OCI-LY3 (cell line): Measurements from ENCODE around the gene ASPA.

Experiments
- H2AFZ ChIP-seq: fragments of 200-600, 300-600 bp; shearing (Covaris generic); 2 replicates; pipeline ENCODE4 v1.6.0; 2014; ENCODE audit warnings: antibody characterized with exemption, low read depth, low read length
- H3K27ac ChIP-seq: fragments of 200-600, 300-600 bp; sonication (generic); 2 replicates; pipeline ENCODE4 v1.5.1; 2014; ENCODE audit warnings: mild to moderate bottlenecking, low read length, moderate library complexity, mixed read lengths
- H3K27me3 ChIP-seq: fragments of 200-600, 300-600 bp; sonication (generic); 2 replicates; pipeline ENCODE4 v1.6.1; 2014; ENCODE audit warnings: low read depth, low read length, mixed read lengths
- H3K36me3 ChIP-seq: fragments of 200-600, 300-600 bp; sonication (generic); replicated peaks from 2 replicates; pipeline ENCODE3; 2014; ENCODE audit warnings: low read depth, low read length, mixed read lengths
- H3K4me1 ChIP-seq: fragments of 300-600, 200-600 bp; sonication (generic); 2 replicates; pipeline ENCODE4 v1.6.1; 2014; ENCODE audit warnings: low read length, mixed read lengths
- H3K4me2 ChIP-seq: fragments of 200-600, 300-600 bp; sonication (generic); 2 replicates; pipeline ENCODE4 v1.6.1; 2014; ENCODE audit warnings: low read length, mixed read lengths
- H3K4me3 ChIP-seq: fragments of 300-600, 200-600 bp; sonication (generic); 2 replicates; pipeline ENCODE4 v1.5.1; 2014; ENCODE audit warnings: antibody characterized with exemption, mild to moderate bottlenecking, low read length, moderate library complexity
- H3K79me2 ChIP-seq: fragments of 300-600, 200-600 bp; shearing (Covaris generic); 2 replicates; pipeline ENCODE4 v1.6.1; 2014; ENCODE audit warnings: mild to moderate bottlenecking, low read length, mixed read lengths
- H3K9ac ChIP-seq: fragments of 300-600, 200-600 bp; shearing (Covaris generic); 2 replicates; pipeline ENCODE4 v1.6.0; 2014; ENCODE audit warnings: mild to moderate bottlenecking, low read length, moderate library complexity
- H3K9me3 ChIP-seq: fragments of 200-600, 300-600 bp; shearing (Covaris generic); 2 replicates; pipeline ENCODE4 v1.6.1; 2014; ENCODE audit warnings: low read length, mixed read lengths; ENCODE audit not compliant: insufficient read depth
- H4K20me1 ChIP-seq: fragments of 200-600, 300-600 bp; sonication (generic); 2 replicates; pipeline ENCODE4 v1.6.1; 2016; ENCODE audit warnings: low read length, mixed read lengths; ENCODE audit not compliant: insufficient read depth
- CTCF ChIP-seq: fragments of 200-600, 300-600 bp; sonication (generic); IDR thresholded peaks from 2 replicates; pipeline ENCODE4 v1.5.1; 2014; ENCODE audit warnings: antibody characterized with exemption, low read length, low read depth
- EZH2phosphoT487 ChIP-seq: fragments of 200-600 bp; shearing (Covaris generic); IDR thresholded peaks from 2 replicates; pipeline ENCODE4 v1.6.1; 2018; ENCODE audit warnings: antibody characterized with exemption, mixed run types, low read depth

The ASPA gene

GRCh38 chr17:3552916-3553315, 77.1 kb downstream of the ASPA start:
- H3K9me3 ChIP-seq: no peaks in the 10 kb centered on the region
- H3K4me3 ChIP-seq: no peak overlapping the region
- H3K4me1 ChIP-seq: peaks cover 7% of the 10 kb centered on the region
- no peaks in the 10 kb centered on the region for H3K27me3 ChIP-seq
- TF ChIP-seq EZH2phosphoT487: no peak
- no peak for TF ChIP-seq CTCF
- no peak overlapping the region for H3K27ac ChIP-seq
- H3K9ac ChIP-seq: no peak overlapping the region
- no peak overlapping the region for H3K4me2 ChIP-seq
- no peaks in the 10 kb centered on the region for H3K36me3 ChIP-seq
- no peak overlapping the region for H2AFZ ChIP-seq
- H4K20me1 ChIP-seq: no peaks in the 10 kb centered on the region
- H3K79me2 ChIP-seq: no peaks in the 10 kb centered on the region
